HG02759 (cell line): ENCODE data around the gene OGDH.

Experiments
- ATAC-seq: cut with Tn5 transposase; IDR thresholded peaks from one replicate; pipeline ENCODE4 v1.9.1; 2021; ENCODE audit warnings: mild to moderate bottlenecking, moderate library complexity; ENCODE audit not compliant: unreplicated experiment

The OGDH gene

DNA sequence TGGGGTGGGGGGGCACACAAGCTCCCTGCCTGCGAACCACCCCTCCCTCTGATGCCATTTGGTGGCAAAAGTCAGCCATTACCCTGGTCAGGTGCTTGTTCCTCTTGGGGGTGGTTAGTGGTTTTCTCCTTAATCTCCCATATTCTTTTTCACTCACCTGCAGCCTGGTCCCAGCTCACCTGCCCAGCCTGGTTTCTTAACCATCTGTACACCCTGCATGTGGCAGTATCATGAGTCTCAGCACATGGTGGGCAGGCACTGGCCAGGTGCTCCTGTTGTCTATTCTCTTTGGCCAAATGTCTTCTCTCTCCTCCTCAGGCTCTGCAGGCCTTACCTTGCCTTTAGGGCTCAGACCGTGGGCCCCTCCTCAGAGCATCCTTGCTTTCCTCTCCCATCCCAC is 30.5 kb downstream of the OGDH start:
- ATAC-seq: no peak

DNA sequence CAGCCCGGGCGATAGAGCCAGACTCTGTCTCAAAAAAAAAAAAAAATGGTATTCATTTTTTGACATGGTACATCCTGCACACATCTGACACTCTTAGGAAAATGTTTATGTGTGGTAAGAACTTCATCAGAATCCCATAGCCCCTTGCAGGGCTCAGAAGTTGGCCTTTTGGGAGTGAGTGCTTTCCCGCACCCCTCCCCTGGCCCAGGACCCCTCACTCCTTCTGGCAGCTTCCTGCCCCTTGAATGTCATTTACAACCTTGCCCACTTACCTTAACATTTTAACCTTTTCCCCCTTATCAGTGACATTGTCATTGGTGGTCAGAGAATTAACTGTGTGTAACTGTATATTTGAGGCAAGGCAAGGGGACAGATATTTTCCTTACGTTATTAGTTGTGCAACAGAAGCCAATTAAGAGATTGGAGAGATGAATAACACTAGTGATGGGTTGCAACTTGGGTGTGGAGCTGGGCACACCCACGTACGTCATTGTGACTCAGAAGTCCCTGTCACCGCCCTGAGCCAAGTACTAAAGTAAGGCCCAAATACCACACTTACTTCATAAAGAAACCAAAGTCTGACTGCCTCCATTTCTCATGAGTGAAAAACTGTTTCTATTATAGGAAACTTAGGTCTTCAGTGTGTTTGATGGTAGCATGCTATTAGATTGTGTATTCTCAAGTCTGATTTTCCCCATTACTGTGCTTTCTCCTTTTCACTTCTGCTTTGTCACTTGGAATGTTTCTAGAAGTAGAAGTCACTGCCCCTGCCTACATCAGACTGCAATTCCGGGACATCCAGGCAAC is 31.6 kb downstream of the OGDH start:
- peak; percentile 59 for ATAC-seq

GRCh38 chr7:44638611-44639557 is 32.5 kb downstream of the OGDH start:
- ATAC-seq: peak; percentile 78

DNA sequence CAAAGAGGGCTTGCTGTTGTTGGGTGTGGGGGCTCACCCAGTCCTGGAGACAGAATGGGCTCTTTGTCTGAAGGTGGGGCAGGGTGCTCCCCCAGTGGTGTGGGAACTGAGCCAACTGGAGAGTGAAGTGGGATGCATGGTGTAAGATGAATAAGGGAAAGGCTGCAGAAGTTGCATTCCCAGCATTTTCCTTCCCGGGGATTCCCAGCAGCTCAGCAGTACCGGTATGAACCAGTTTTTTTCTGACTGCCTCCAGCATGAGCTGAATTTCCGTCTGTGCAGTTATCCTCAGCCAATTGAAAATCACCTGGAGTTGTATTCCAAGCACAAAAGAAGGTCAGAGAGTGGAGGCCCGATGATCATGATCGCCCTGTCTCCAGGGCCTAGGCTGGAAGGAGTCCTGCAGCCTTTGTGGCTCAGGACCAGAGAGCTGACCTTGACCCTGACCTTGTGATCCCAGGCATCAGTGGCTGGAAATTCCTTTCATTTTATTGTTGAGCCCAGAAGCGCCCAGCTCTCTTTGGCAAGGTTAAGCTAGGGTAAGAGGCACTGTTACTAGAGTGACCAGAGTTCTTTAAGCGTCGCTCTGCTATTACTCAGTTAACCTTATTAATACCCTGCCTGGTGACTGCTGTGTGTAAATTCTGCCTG is 33.4 kb downstream of the OGDH start:
- no peak for ATAC-seq

- ATAC-seq: no peak
These were observed 36.8 kb downstream of the OGDH start for GRCh38 chr7:44643206-44643605.

GRCh38 chr7:44645254-44645653 is 38.8 kb downstream of the OGDH start:
- ATAC-seq: no peak

GRCh38 chr7:44645696-44646095 is 39.3 kb downstream of the OGDH start:
- ATAC-seq: no peak

GRCh38 chr7:44646176-44646920 is 39.9 kb downstream of the OGDH start:
- no peak for ATAC-seq

- ATAC-seq: no peak
These were observed 40.7 kb downstream of the OGDH start for GRCh38 chr7:44646921-44647636.

DNA sequence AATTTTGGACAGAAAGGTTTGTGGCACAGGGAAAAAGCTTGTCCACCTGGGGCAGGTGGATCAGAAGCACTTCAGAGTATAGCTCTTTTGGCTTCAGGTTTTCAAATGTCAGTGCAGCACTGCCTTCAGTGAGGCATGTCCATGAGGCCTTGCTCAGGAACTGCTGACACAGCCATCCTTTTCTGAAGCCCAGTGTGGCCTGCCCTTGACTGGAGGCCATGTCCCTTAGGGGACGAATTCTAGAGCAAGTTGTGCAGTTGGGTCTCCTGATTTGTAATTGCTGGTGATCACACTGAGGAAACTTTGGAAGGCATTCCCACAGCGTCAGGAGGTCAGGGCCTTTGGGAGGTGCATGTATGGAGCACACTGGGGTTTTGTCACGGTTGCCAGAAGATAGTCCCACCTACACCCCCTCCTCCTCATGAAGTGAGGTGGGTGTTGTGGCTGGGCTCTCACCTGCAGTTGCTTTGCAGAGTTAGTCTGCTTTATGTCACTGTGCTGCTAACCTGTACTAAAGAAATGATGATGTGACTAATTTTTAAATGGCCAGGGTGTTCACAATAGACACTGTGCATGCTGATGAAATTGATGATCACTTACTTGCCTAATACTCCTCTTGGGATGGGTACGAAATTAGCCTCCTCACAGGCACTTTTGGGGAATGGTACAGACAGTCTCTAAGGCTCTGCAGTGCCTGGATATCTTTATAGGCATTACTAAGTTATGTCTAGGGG is 41.7 kb downstream of the OGDH start:
- ATAC-seq: no peak

DNA sequence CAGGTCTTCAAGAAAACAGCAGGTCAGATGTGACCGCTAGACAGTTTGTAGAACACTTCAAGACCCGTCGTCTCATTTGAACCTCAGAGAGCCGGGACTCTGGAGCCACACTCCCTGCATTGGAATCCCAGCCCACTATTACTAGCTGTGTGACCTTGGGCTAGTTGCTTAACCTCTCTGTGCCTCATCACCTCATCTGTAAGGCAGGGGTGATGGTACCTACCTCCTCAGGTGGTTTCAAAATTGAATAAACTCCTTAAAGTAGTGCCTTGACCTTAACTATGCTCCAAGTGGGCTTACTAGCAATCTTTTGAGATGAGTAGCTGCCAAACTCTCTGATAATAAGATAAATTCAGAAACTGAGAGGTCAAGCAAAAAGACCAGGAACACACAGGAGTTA is 43.8 kb downstream of the OGDH start:
- no peak for ATAC-seq

GRCh38 chr7:44650772-44651171 is 44.3 kb downstream of the OGDH start:
- ATAC-seq: no peak

GRCh38 chr7:44652535-44652934 is 46.1 kb downstream of the OGDH start:
- ATAC-seq: no peak

GRCh38 chr7:44654255-44654796 is 47.9 kb downstream of the OGDH start:
- no peak for ATAC-seq

GRCh38 chr7:44655341-44655740 is 48.9 kb downstream of the OGDH start:
- no peak for ATAC-seq

- no peak for ATAC-seq
These were observed 52.6 kb downstream of the OGDH start for GRCh38 chr7:44658979-44659378.

GRCh38 chr7:44661233-44661632 is 54.8 kb downstream of the OGDH start:
- ATAC-seq: no peak

DNA sequence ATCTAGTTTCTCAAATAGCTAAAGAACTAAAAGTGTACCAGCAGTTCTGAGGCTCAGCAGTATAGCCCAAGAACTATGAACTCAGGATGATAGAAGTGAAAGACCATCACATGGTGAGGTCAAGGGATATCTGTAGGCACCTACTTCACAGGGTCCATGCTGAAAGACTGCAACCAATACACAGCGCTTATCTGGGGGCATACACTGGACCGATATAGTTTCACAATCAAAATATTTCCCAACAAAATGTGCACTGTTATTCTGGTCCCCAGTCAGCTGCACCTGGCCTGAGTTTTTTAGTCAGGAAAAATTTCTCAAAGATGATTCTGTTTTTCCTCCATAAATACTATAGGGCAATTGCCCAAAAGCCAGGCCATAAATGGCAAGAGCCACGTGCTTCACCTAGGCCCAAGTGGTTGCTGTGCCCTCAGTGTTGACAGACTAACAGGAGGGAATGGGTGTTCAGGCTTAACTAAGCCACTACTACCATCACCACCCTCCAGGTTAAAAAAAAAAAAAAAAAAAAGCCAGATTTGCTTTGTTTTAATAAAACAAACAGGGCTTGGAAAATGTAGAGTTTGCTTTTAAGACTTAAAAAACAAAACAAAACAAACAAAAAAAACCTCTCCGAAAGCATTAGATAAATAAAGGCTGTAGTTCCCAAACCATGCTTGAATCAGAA is 58.5 kb downstream of the OGDH start:
- no peak for ATAC-seq
